ENCODE results near the gene AFTPH.

AFTPH gene

GRCh38 chr2:64593035-64593655, 69.0 kb downstream of the AFTPH start:
- no peak for DNase-seq

DNA sequence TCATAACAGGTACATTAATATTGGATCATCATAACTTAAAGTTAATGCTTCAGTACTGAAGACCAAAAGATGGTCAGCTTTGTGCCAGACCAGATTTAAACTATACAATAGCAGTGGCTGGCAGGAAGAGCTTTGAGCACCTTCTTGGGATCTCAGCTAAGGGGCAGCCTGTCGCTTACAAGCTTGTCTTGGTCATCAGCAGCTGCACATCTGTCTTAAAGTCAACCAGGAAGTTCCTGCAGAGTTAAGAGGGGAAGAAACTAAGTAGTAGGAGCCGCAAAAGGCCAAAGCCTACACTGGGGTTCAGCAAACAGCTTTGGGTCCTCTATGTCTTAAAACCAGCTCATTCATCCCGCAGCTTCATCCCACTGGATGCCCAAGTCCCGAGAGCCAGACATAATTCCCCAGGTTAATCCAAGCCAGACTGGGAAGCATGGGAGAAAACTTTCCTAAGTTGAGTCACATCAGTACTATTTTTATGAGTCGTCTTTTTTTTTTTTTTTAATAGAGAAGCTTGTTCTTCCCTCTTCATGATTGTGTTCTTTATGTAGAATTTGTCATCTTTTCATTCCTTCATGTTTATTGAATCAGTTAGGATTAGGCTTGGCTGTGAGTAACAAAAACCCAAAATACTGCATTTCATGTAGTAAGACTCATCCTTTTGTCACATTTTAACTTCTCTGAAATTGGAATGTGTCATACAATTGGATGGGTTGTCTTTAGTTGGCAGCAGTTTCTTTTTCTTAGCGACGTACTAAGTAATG, 70.3 kb downstream of the AFTPH start:
- no peak for DNase-seq

DNA sequence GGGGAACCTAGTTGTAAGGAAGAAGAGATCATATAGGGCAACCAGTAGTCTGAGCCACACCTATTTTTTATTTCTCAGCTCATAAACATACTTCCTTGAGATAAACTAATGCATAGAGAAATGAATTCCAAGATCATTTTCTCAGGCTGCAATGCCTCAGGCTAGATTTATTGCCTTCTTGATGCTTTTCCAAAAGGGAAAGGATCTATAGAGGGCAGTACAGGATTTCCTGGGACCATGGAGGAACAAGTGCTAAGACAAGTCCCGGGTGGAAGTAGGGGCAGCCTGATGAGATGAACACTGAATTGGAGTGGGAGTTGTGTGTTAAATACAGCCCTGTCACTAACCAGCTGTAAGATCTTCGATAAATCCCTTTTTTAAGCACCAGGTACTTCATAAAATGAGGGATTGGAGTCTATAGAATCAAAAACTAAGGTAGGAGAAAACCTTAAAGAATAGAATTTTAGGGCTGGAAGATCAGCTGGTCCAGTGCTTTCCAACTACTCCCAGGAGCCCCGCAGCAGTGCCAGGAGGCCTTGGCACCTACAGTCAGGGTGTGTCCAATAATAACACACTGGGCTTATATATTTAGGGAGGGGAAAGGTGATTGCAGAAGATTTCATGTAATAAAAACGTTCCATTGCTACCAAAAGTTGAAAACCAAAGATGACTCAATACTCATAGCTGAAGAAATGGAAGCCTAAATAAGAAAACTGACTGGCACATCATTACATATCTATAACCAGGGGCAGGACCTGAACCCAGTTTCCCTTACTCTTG, 71.5 kb downstream of the AFTPH start:
- DNase-seq: no peak

DNA sequence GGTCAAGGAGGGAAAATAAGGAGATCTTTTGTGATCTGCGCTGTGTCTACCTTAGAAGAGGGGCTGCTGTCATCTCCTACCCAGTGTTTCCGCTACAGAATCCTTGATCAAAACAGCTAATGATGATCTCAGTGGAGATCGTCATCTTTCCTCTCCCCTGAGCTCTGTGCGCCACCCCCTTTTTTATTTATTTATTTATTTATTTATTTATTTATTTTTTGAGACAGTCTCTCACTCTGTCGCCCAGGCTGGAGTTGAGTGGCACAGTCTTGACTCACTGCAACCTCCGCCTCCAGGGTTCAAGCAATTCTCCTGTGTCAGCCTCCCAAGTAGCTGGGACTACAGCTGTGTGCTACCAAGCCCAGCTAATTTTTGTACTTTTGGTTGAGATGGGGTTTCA, 74.1 kb downstream of the AFTPH start:
- no peak for DNase-seq

GRCh38 chr2:64599469-64599868, 75.3 kb downstream of the AFTPH start:
- DNase-seq: no peak

DNA sequence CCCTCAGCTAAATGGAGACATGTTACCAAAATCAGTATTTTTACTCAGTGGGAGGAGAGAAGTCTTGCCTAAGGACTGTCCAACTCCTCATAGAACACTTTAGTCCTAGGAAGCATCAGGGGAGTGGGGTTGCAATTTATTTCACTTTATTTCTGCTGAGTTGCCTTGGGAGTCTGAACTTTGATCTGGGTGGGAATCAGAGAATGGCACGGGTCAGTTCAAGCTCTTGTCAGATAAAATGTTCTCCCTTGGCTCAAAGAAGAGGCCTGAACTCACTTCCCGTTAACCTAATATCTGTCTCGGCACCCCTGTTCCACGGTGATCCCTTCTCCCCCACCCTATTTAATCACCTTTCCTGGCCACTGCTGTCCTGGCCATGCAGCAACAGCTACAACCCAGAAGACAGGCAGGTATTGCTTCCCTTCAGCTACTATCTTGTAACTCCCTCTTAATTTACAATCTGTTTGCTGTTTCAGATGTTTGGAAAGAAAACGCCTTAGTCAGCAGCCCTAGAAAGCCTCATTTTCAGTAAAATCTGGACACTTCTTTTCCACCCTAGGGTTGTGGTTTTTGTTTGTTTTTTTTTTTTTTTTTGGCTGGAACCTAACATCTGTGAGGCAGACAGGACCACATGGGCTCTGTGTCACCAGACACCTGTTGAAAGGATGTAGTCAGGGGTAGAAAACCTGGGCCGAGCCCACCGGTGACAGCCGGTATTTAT, 77.1 kb downstream of the AFTPH start:
- no peak for DNase-seq

DNA sequence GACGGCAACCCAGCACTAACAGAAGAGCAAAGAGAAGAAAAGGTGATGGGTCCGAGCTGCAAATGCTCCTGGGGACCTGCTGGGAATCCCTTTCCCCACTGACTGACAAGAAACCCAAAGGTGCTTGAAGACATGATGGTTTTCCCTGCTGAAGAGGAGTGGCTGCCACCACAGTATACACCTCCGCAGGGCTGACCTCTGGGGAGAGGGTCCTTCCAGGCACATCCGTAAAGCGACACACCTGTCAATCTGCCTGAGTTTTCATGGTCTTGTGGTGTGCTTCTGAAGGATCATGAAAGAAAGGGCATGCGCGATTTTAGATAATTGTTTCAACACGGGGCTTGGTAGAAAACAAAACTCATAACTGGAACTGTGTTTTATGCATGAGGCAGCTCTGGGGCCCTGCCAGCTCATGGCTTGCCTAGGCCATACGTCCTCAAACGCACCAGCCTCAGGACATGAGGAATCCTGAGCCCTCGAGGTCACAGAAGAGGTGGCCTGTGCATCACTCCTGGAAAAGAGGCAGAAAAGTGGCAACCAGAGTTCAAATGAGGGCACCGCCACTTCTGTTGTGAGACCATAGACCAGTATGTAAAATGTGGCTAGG, 77.8 kb downstream of the AFTPH start:
- DNase-seq: no peak

DNA sequence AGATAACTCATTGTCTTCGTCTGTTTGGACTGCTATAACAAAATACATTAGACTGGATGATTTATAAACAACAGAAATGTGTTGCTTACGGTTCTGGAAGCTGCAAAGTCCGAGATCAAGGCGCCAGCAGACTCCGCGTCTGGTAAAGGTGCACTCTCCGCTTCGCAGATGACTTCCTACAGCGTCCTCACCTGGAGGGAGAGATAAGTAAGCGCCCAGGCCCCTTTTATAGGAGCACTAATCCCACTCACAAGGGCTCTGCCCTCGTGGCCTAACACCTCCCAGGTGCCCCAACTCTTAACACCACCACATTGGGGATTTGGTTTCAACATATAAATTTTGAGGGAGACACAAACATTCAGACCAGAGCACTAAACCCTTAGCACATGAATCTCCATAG, 78.3 kb downstream of the AFTPH start:
- no peak for DNase-seq

DNA sequence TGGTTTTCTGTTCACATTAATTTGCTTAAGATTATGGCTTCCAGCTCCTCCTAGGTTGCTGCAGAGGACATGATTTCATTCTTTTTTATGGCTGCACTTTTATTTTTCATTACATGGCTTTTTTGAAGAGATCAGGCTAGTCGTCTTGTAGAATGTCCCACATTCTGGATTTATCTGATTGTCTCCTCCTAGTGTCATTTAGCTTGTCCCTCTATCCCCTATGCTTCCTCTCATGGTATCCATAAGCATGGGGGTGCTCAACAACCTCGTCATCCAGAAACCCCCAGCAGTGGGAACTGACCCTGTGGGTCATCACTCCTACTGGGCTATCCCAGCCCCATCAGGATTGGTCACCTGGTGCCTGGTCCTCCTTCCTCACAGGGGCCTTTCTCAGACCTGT, 80.0 kb downstream of the AFTPH start:
- no peak for DNase-seq

DNA sequence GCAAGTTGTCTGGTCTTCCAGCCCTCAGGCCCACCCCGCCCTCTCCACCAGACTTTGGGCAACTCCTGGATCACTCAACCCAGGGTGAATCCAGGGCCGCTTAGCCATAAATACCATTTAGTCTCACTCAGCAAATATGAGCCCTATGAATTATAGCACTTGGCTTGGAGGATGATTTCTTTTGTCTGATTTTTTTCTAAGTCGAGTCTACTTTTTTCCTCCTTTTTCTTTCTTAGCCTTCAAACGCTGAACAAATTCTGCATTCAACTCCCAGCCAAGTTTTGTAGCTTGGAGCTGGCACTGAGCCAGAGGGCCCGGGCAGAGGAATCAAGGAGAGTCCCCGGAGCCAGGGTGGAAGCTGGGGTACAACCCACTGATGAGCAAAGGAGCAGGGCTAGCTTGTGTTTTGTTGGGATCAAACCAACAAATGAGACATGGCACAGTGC, 80.9 kb downstream of the AFTPH start:
- no peak for DNase-seq

- DNase-seq: no peak
Measured at GRCh38 chr2:64605991-64606478, 81.9 kb downstream of the AFTPH start.

DNA sequence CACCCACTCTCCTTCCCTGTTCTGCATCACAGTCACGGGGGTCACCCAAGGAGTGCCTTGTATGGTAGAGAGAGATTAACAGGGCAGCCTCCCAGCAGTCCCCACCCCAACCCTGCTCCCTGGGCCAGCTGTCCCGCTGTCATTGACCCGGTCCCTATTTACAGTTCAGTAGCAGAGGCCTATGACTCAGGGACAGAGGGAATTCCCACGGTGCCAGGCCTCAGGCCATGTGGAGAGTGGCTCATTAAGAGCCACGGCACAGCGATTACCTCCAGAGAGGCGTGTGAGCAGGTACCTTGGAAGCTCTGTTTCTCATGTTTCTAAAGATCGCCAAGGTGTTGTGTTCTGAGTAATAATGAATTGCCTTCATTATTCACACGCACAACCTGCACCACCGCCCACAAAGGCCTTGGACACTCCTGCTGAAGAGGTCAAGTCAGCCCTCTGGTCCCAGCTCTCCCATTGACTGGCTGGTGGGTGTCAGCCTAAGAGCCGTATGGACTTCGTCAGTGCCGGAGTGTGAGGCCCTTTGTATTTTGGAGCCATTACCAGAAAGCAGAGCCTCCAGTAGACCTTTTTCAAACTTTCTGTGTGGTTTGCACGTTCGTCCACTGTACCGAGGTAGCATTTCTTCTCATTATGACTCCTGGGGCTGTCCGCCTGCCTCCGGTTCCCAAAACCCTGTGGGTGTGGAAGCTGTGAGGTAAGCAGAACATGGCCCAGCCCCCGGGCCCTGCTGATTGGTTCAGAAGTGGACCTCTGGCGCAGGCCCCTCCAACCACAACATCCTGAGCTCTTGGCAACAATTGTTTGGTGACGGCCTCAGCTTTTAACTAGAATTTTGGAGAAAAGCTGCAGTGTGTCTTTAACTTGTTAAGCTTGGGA, 82.6 kb downstream of the AFTPH start:
- no peak for DNase-seq

DNA sequence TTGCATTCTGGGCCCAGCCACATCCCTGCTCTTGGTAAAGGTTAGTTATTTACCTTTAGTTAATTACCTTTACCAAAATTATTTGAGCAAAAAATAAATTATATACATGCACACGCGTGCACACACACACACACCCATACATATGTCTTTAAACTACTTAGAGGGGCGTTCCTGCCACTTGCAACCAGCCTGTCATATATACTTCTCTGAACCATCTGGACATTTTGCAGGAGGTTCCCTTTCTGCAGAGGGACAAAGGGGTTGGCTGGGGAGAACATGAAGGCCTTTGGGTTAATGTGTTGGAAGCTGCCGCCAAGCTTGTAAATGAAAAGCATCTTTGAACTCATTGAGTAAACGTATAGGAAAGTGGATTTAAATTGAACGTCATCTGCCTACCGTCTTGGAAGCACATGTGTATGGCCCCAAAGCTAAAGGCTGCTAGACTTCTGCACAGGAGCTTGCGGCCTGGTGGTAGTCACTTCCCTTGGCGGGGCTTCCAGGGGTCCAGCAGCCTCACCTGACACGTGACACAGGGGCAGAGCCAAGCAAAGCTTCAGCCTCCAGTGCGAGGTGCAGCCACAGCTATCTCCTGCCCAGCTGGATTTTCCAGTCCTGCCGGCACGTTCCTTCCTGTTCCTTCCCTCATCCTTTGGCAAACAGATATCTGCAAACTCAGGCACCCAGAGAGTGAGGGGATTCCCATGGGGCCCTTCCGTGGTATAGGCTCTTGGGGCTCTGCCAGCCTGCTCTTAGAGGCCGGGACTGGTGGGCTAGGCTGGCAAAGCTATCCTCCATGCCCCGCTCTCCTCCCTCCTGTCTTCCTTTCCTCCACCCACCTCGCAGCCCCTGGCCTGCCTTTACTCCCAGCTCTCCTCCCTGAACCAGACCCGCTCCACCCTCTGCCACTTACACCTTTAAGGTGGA, 83.5 kb downstream of the AFTPH start:
- no peak for DNase-seq

- DNase-seq: no peak
Measured at GRCh38 chr2:64608867-64609226, 84.7 kb downstream of the AFTPH start.

GRCh38 chr2:64609227-64609941, 85.3 kb downstream of the AFTPH start:
- no peak for DNase-seq

DNA sequence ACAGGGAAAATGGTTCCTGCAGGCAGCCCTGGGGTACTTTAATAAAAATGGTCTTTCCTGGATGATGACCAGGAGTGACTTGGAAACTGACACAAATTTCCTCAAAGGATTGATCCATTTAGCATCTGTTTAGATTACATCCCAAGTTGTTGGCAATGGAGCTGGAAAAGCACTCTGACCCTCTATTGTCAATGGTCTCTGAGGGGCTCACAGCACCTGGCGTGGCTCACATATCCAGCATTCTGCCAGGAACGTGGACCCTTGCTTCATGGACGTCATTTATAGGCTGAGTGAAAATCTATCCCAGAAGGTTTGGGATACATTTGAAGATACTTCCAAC, 85.8 kb downstream of the AFTPH start:
- DNase-seq: no peak

DNA sequence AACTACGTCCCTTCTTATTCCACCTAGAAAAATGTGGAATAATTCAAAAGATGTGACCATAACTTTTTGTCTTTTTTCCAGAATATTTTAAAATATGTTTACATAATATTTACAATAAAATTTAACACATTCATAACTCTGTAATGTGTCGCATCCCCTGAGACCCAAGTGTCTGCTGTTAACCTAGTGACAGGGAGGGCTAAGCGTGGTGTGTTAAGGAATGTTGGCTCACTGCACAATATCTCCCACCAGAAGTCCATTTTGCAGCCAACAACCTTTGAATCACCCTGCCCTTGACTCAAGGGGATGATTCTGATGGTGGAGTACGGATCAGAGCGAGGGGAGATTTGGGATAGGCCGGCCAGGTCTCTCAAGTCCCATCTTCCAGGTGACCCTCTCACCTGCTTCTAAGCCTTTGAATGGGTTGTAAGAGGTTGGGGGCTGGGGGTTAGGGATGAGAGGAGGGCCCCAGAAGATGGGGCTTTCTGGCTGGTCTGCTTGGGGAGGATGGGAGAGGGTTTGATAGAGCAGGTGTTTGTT, 86.3 kb downstream of the AFTPH start:
- no peak for DNase-seq

DNA sequence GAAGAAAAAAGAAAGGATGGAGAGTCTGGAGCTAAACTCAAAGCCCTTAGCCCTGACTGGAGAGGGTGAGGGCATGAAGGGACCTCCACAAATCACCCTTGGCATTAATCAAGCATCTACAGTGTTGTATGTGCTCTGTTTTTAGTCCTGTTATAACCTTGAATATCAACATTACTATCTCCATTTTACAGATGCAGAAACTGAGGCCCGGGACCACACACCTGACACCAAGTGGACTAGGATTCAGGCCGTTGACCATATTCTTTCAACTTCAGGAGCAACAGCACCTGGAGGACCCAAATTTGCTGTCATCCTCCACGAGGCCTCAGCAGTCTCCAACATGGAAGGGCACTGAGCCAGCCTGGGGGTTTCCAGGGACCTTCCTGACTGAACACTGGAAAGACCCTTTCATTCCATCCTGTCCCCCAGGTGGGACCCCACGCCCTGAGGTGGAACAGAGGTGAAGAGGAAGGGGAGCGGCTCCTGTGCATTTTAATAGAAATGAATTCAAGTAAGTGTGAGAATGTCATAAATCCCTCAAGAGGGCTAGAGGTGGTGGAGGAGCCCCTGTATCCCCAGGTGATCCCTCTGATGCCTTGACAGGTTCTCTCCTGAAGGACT, 88.6 kb downstream of the AFTPH start:
- no peak for DNase-seq

DNA sequence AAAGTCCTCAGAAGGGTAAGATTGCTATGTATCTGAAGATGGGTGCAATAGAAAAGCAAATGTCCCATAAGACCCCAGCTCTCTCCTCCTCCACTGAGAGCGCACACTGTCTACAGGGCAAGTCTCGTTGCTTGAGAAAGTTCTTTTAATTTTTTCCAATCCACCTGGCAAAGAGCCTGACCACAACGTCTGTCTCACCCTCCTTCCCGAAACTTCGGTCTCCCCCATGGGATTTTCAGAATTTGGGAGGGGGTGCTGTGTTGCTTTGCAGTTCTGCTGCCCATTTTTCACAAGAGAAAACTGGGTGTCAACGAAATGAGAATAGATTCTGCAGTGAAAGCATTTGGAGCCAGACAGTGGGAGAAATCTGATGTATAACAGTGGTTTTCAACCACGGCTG, 89.1 kb downstream of the AFTPH start:
- DNase-seq: no peak

Data from NCI-H1105 treated with DMSO at 0.1 percent for 48 hours (cell line).